OCI-LY1 (cell line): Measurements from ENCODE around the gene MGST2.

ENCODE experiments used
- H2AFZ ChIP-seq: fragments of 200-600 bp; sonication (generic), shearing (Covaris generic); 2 replicates; pipeline ENCODE4 v1.6.0; 2014; ENCODE audit warnings: antibody characterized with exemption, mild to moderate bottlenecking, low read length
- H3F3A ChIP-seq: fragments of 200-600 bp; sonication (generic), shearing (Covaris generic); 2 replicates; pipeline ENCODE4 v1.6.0; 2014; ENCODE audit warnings: mild to moderate bottlenecking, antibody characterized with exemption, low read length, moderate library complexity; ENCODE audit not compliant: insufficient read depth
- H3K27ac ChIP-seq: fragments of 200-600 bp; sonication (generic); 2 replicates; pipeline ENCODE4 v1.5.1; 2014; ENCODE audit warnings: low read length, mixed run types, mild to moderate bottlenecking, low read depth; ENCODE audit not compliant: poor library complexity, severe bottlenecking
- H3K27me3 ChIP-seq: fragments of 200-600 bp; sonication (generic); 2 replicates; pipeline ENCODE4 v1.6.0; 2014; ENCODE audit warnings: antibody characterized with exemption, mild to moderate bottlenecking, low read length, moderate library complexity; ENCODE audit not compliant: insufficient read depth
- H3K36me3 ChIP-seq: fragments of 200-600 bp; sonication (generic); 2 replicates; pipeline ENCODE4 v1.6.1; 2014; ENCODE audit warnings: mild to moderate bottlenecking, antibody characterized with exemption, low read length, moderate library complexity, mixed read lengths; ENCODE audit not compliant: insufficient read depth
- H3K4me1 ChIP-seq: fragments of 200-600 bp; sonication (generic); 2 replicates; pipeline ENCODE4 v1.5.1; 2014; ENCODE audit warnings: mild to moderate bottlenecking, low read length, moderate library complexity; ENCODE audit not compliant: insufficient read depth, severe bottlenecking
- H3K4me2 ChIP-seq: fragments of 200-600 bp; sonication (generic), shearing (Covaris generic); 2 replicates; pipeline ENCODE4 v1.6.1; 2014; ENCODE audit warnings: low read length
- H3K4me3 ChIP-seq: fragments of 200-600 bp; sonication (generic); 2 replicates; pipeline ENCODE4 v1.5.1; 2014; ENCODE audit warnings: low read length, low read depth, mild to moderate bottlenecking, mixed read lengths; ENCODE audit not compliant: poor library complexity, severe bottlenecking
- H3K79me2 ChIP-seq: fragments of 200-600 bp; shearing (Covaris generic); 2 replicates; pipeline ENCODE4 v1.6.1; 2016; ENCODE audit warnings: mixed run types, low read length, mixed read lengths; ENCODE audit not compliant: insufficient read depth
- H3K9ac ChIP-seq: fragments of 200-600 bp; sonication (generic), shearing (Covaris generic); 2 replicates; pipeline ENCODE4 v1.6.1; 2014; ENCODE audit warnings: mild to moderate bottlenecking, low read length, mixed read lengths
- H3K9me2 ChIP-seq: fragments of 200-600 bp; sonication (generic), shearing (Covaris generic); 2 replicates; pipeline ENCODE4 v1.6.1; 2014; ENCODE audit warnings: low read depth, mild to moderate bottlenecking, low read length, mixed read lengths
- H3K9me3 ChIP-seq: fragments of 200-600 bp; shearing (Covaris generic); 2 replicates; pipeline ENCODE4 v1.6.1; 2014; ENCODE audit warnings: low read length, mixed read lengths
- H4K20me1 ChIP-seq: fragments of 200-600 bp; sonication (generic), shearing (Covaris generic); 2 replicates; pipeline ENCODE4 v1.6.0; 2016; ENCODE audit warnings: mild to moderate bottlenecking, low read length; ENCODE audit not compliant: insufficient read depth
- CTCF ChIP-seq: fragments of 200-600 bp; sonication (generic), shearing (Covaris generic); IDR thresholded peaks from 2 replicates; pipeline ENCODE4 v1.5.1; 2017; ENCODE audit warnings: mild to moderate bottlenecking, antibody characterized with exemption, low read length, moderate library complexity, mixed read lengths
- EZH2 ChIP-seq: fragments of 200-600 bp; sonication (generic), shearing (Covaris generic); IDR thresholded peaks from 2 replicates; pipeline ENCODE4 v1.8.0; 2017; ENCODE audit warnings: borderline replicate concordance, mixed run types, mild to moderate bottlenecking, antibody characterized with exemption, low read length, moderate library complexity, mixed read lengths

The MGST2 gene

GRCh38 chr4:139720806-139721205, 55.2 kb downstream of the MGST2 start:
- no peaks in the 10 kb centered on the region for H3K4me1 ChIP-seq
- TF ChIP-seq EZH2 (no peak), CTCF (no peak)
- no peak overlapping the region for H3K9ac ChIP-seq
- H3K9me3 ChIP-seq, result no peaks in the 10 kb centered on the region
- H3F3A ChIP-seq, result no peaks in the 10 kb centered on the region
- no peaks in the 10 kb centered on the region for H4K20me1 ChIP-seq
- no peaks in the 10 kb centered on the region for H3K27me3 ChIP-seq
- H2AFZ ChIP-seq, result no peak overlapping the region
- no peaks in the 10 kb centered on the region for H3K79me2 ChIP-seq
- no peak overlapping the region for H3K27ac ChIP-seq
- H3K4me3 ChIP-seq, result no peak overlapping the region
- H3K4me2 ChIP-seq, result no peak overlapping the region
- no peaks in the 10 kb centered on the region for H3K9me2 ChIP-seq
- H3K36me3 ChIP-seq, result no peaks in the 10 kb centered on the region

- H3K27me3 ChIP-seq, result no peaks in the 10 kb centered on the region
- H4K20me1 ChIP-seq, result no peaks in the 10 kb centered on the region
- no peaks in the 10 kb centered on the region for H3K9me2 ChIP-seq
- no peaks in the 10 kb centered on the region for H3K4me1 ChIP-seq
- H2AFZ ChIP-seq, result no peak overlapping the region
- no peak overlapping the region for H3K4me3 ChIP-seq
- no peak overlapping the region for H3K9ac ChIP-seq
- no peak overlapping the region for H3K27ac ChIP-seq
- no peaks in the 10 kb centered on the region for H3K36me3 ChIP-seq
- H3K4me2 ChIP-seq, result no peak overlapping the region
- no peaks in the 10 kb centered on the region for H3F3A ChIP-seq
- no peaks in the 10 kb centered on the region for H3K9me3 ChIP-seq
- no peaks in the 10 kb centered on the region for H3K79me2 ChIP-seq
- TF ChIP-seq CTCF (no peak), EZH2 (no peak)
These were observed 56.2 kb downstream of the MGST2 start for GRCh38 chr4:139721789-139722188.

GRCh38 chr4:139725236-139725635, 59.6 kb downstream of the MGST2 start:
- H2AFZ ChIP-seq, result no peak overlapping the region

More at GRCh38 chr4:139725236-139725635, 59.6 kb downstream of the MGST2 start:
- Histone ChIP-seq H3K79me2 (no peaks in the 10 kb centered on the region), H3K4me3 (no peak overlapping the region), H3K9me3 (no peaks in the 10 kb centered on the region), H3K36me3 (no peaks in the 10 kb centered on the region), H3K4me1 (no peaks in the 10 kb centered on the region), H3F3A (no peaks in the 10 kb centered on the region), H3K27ac (no peak overlapping the region), H3K9me2 (no peaks in the 10 kb centered on the region), H3K4me2 (no peak overlapping the region), H4K20me1 (no peaks in the 10 kb centered on the region), H3K27me3 (no peaks in the 10 kb centered on the region), H3K9ac (no peak overlapping the region)
- TF ChIP-seq EZH2 (no peak), CTCF (no peak)
